GM19438 (cell line): ENCODE measurements around the gene AZIN2.
"Not testable (repeated sequence)": the region's sequence is repeated elsewhere in the genome, so short reads cannot be mapped to it uniquely, and the experiment has no call there.

Source experiments
- ATAC-seq: cut with Tn5 transposase; IDR thresholded peaks from one replicate; pipeline ENCODE4 v1.9.1; 2021; ENCODE audit warnings: low read depth; ENCODE audit not compliant: unreplicated experiment

AZIN2 gene

DNA sequence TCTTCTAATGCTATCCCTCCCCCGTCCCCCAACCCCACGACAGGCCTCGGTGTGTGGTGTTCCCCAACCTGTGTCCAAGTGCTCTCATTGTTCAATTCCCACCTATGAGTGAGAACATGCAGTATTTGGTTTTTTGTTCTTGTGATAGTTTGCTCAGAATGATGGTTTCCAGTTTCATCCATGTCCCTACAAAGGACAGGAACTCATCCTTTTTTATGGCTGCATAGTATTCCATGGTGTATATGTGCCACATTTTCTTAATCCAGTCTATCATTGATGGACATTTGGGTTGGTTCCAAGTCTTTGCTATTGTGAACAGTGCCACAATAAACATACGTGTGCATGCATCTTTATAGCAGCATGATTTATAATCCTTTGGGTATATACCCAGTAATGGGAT, 43.7 kb downstream of the AZIN2 start:
- not testable (repeated sequence) for ATAC-seq

DNA sequence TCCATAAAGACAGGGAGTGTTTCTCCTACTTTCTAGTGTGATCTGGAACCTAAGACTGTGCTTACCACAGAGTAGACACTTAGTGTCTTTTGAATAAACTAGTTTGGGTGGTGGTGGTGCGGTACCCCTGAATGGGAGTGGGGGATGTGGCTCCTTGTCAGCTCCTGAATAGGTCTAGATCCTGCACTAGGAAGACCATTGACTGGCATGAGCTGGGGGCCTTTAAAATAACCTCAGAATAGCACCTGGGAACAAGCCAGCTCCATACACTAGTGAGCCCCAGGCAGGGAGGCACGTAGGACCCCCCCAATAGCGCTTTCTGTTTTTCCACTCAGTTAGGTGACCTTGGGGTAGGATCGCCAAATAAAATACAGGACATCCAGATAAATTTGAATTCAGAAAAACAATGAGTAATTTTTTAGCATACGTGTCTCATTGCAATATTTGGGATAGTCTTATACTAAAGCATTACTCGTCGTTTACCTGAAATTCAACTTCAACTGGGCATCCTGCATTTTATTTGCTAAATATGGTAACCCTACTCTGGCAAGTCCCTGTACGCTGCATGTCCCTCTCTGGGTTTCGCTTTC, 45.6 kb downstream of the AZIN2 start:
- no peak for ATAC-seq

DNA sequence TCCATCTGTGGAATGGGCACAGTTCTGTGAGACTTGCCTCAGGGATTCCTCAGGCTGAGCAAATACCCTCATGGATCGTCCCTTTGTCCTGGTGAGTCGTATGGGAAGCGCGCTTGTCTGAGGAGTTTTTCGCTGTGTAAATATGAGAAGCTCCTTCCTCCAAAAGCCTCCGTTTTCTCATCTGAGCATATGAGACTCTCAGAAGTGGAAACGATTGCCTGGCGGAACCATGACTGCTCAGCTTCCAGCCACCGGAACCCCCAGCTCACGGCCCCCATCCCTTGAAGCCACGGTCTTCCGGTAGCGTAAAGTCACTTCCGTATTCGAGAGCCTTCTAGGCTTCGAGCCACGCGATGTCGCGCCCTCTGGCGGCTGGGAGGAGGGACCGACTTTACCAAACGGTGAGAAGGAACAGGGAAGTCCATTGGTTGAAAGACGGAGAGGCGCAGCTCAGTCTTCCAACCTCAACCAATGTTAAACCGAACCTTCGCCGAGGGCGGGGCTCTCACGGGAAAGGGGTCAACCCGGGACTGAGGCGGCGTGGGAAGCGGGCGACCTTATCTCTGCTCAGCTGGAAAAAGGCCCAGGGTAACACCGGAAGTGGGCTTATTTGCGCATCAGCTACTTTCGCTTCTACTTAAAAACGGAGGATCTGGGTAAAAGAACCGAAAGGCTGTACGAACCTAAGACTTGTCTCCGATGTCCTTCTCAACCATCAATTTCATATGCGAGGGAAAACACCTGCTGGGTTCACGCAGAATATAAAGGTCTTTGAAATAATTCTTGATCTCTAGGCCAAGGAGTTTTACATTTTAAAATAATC, 46.3 kb downstream of the AZIN2 start:
- peak; percentile 94 for ATAC-seq

GRCh38 chr1:33128781-33129180, 47.8 kb downstream of the AZIN2 start:
- no peak for ATAC-seq

GRCh38 chr1:33130297-33130696, 49.3 kb downstream of the AZIN2 start:
- no peak for ATAC-seq

GRCh38 chr1:33131191-33131590, 50.2 kb downstream of the AZIN2 start:
- no peak for ATAC-seq

GRCh38 chr1:33132549-33132948, 51.6 kb downstream of the AZIN2 start:
- no peak for ATAC-seq

- ATAC-seq = no peak
Observed at GRCh38 chr1:33133478-33134105, 52.6 kb downstream of the AZIN2 start.

GRCh38 chr1:33136041-33136440, 55.1 kb downstream of the AZIN2 start:
- ATAC-seq = not testable (repeated sequence)

DNA sequence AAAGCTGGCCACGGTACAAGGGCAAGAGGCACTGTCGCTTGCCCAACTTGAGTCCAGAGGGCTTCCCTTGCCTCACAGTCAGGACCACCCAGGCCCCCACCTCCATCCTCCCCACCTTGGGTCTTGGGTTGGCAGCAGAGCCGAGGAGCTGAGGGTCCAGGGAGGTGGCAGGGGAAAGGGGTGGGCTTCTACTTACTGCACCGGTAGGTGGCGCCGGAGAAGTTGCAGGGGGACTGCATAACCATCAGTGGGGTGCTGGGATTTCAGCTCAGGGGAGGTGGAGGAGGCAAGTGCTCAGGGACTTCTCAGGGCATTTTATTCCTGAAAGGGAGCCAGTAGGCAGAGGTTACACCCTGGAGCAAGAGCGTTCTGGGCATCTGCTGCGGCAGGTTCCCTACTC, 56.8 kb downstream of the AZIN2 start:
- ATAC-seq = no peak

DNA sequence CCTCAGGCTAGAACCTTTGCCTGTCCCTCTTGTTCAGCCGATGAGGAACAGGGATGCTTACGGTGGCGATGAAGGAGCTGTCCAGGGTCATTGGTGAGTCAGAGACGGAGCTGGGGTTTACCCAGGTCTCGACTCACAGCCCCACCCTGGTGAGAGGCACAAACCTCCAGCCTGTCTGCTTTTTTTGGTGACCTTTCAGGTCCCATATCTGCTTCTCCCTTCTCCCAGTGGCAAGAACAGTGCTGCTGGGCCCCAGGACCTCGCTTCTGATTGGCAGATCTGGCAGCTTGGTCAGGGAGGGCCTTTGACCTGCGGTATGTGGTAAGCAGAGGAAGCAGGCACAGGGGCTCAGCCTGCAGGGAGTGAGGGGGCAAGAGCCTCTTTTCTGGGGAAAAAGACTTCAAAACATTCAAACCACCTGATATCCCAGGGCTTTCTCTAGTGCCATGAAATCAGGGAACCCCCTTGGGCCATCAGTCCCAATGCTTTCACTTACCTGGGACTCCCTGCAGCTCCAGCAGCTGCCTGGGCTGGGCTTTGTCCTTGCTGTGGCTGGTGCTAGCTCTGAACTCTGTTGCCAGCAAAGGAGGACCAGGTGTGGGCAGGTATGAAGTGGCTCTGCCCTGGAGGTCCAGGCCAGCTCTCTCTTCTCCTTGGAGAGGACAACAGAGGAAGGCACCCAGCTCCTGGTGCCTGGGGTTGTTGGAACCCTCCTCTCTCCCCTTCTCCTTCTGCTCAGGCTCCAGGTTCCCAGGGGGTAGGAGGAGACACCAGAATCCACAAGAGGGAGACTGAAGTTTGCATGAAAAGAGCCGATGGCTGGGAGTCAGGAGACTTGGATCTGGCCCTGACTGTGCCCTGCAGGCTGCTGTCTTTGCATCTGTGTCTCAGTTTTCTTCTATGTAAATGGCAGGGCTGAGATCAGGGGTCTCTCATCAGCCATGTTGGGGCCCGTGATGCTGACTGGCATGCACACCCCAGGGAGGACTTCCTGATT, 59.5 kb downstream of the AZIN2 start:
- no peak for ATAC-seq

- ATAC-seq = no peak
Observed at GRCh38 chr1:33141216-33141615, 60.3 kb downstream of the AZIN2 start.

- ATAC-seq = no peak
Observed at GRCh38 chr1:33141781-33142180, 60.8 kb downstream of the AZIN2 start.

DNA sequence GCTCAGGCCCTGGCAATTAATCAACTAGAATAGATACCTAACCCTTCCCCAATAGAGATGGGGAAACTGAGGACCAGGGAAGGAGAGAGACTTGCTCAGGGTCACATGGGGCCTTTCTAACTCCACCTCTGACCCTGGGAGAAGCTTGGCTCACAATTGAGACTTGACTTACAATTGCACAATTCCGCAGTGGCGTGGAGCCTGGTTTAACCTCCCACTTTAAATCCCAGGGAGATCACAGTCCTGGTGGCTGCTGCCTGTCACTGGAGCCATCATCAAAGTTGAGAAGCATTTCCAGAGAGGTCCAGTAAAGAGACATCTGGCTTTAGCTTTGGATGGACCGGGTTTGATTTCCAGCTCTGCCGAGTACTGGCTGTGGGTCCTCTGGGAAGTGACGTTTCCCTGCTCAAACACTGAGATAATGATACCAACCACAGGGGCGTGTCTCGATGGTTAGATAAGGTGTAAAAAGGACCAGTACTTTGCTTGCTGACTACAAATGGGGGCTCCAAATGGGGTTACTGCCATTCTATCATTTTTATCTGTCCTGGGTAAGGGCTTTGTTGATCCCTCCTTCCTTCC, 61.6 kb downstream of the AZIN2 start:
- no peak for ATAC-seq

DNA sequence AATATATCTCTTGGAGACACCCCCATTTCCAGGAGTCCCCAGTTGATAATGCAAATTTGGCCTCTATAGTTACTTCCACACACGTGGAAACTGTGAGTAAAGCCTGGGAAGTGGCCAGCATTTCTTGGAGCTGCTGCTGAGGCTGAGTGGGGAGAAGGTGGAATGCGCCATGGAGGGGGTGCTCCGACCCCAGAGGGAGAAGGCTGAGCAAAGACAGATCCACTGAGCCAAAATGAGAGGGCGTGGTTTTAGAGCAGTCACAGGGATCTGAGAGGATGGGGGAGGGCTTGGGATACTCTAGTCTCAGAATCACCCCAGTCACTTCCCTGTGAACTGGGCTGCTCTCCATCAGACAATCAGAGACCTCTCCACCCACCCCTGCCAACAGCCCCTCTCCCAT, 62.2 kb downstream of the AZIN2 start:
- no peak for ATAC-seq

DNA sequence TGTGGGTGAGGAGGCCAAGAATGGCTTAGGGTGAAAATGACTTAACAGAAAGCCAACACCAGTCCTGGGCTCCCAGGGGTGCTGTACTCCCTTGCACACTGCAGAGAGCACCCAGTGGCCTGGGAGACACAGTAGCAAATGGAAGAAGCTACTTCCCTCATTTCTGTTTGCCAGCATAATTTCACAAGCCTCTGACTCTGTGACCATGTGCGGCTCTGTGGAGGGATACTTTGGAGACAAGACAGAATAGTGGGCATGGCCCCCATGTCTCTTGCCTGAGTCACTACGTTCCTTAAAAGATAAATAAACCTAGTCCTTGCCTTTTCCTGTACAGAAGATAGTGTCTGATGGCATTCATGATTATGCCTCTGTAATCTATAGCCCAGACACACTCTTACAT, 62.7 kb downstream of the AZIN2 start:
- ATAC-seq = no peak

GRCh38 chr1:33146003-33146402, 65.0 kb downstream of the AZIN2 start:
- no peak for ATAC-seq

DNA sequence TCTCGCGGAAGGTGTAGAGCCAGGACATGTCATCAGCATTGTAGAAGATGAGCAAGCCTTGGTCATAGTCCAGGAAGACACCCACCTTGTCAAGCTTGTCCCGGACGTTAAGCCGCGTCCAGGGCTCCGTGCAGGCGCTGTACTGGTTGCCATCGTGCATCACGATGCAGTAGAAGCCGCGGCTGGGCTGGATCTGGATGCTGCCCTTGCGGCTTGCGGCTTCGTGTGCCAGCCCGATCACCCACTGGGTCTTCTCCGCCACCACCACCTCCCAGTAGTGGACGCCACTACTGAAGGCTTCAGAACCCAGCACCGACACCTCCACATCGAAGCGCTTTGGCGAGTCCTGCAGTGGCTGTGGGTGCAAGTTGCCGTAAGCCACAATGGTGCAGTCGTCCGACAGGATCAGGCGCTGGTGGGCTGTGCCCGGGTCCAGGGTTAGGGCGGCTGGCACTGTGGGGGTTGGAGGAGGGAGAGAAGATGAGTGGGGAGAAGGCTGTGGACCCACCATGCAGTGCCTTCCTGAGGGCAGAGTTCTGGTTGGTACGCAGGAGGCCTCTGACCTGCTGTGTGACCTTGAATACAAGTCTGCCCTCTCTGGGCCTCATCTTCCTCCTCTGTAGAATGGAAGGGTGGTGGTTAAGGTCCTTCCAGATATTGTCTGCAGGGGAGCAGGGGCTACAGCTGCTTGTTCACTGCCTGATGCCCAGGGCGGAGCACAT, 66.5 kb downstream of the AZIN2 start:
- no peak for ATAC-seq

- ATAC-seq = no peak
Observed at GRCh38 chr1:33147997-33148314, 67.0 kb downstream of the AZIN2 start.

DNA sequence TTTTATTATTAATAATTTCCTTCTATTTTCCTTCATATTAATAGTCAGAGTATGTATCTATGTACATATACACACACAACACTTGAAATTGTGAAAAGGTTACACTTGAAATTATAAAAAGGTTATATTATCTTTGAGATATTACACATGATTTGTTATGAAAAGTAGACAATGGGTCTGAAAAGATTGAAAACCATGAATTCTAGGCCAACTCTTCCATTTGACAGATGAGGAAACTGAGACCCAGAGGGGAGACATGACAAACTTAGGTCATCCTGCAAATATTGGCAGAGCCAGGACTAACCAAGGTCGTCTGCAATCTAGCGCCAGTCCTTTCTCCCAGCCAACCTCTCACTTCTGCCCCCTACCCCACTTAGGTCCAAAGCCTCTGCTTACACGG, 67.7 kb downstream of the AZIN2 start:
- no peak for ATAC-seq
